ENCODE results near the gene MRPS16.

DNA sequence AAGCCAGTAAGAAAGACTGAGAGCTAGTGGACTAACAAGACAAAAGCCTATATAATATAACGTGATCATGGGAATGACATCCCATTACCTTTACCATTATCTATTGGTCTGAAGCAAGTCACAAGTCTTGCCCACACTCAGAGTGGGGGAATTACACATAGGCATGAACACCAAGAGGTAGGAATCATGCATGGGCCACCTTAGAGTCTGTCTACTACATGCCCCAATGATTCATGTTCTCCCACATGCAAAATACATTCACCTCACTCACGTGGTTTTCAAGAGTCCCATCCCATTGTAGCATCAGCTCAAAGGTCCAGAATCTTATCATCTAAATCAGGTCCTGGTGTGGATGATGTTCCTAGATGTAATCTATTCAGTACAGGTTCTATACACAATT is 34.8 kb downstream of the MRPS16 start:
- TF ChIP-seq, protein P1, sequence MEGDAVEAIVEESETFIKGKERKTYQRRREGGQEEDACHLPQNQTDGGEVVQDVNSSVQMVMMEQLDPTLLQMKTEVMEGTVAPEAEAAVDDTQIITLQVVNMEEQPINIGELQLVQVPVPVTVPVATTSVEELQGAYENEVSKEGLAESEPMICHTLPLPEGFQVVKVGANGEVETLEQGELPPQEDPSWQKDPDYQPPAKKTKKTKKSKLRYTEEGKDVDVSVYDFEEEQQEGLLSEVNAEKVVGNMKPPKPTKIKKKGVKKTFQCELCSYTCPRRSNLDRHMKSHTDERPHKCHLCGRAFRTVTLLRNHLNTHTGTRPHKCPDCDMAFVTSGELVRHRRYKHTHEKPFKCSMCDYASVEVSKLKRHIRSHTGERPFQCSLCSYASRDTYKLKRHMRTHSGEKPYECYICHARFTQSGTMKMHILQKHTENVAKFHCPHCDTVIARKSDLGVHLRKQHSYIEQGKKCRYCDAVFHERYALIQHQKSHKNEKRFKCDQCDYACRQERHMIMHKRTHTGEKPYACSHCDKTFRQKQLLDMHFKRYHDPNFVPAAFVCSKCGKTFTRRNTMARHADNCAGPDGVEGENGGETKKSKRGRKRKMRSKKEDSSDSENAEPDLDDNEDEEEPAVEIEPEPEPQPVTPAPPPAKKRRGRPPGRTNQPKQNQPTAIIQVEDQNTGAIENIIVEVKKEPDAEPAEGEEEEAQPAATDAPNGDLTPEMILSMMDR (conservative IDR thresholded peaks at IDR 0.05 in 1 of 2, IDR thresholded peaks at IDR 0.05 in 1 of 2; ENCODE audit: extremely low read depth in 1 of 2, insufficient read depth in 1 of 2, low read depth in 1 of 2, low read length in 2 of 2), result no peak
- no peak for TF ChIP-seq EZH2 (IDR thresholded peaks at IDR 0.05; ENCODE audit: borderline replicate concordance, low read length)
